Liver (tissue), 9 donors: Measurements from ENCODE around the gene HEBP2. TPM values are rescaled to one million over a fixed set of nuclear protein-coding genes. Genes with fewer than 3 reads are reported as not detected.

Experiments used
- DNase-seq: peaks from one replicate; pipeline ENCODE4 v3.0.0-alpha.2; 2017; ENCODE audit warnings: low spot score
- H3K27ac ChIP-seq, 2 donors: one replicate each; pipeline ENCODE4 v1.7.0; 2013; ENCODE audit warnings: inconsistent platforms in 2 of 2, low read length in 2 of 2, control low read depth in 1 of 2, low read depth in 1 of 2, mild to moderate bottlenecking in 1 of 2
- H3K27me3 ChIP-seq, 4 donors: one replicate each; pipeline versions ENCODE4 v1.6.1 to v1.7.0; 2013; ENCODE audit warnings: low read length in 3 of 4, inconsistent platforms in 1 of 4, mild to moderate bottlenecking in 1 of 4, moderate library complexity in 1 of 4; ENCODE audit not compliant: control insufficient read depth in 4 of 4, insufficient read depth in 4 of 4
- H3K36me3 ChIP-seq, 4 donors: one replicate each; pipeline versions ENCODE4 v1.6.1 to v1.7.0; 2013; ENCODE audit warnings: low read length in 3 of 4, mild to moderate bottlenecking in 3 of 4, low read depth in 1 of 4, moderate library complexity in 1 of 4; ENCODE audit not compliant: control insufficient read depth in 4 of 4, insufficient read depth in 3 of 4
- H3K4me1 ChIP-seq, 4 donors: one replicate each; pipeline versions ENCODE4 v1.6.1 to v1.7.0; 2013; ENCODE audit warnings: low read length in 3 of 4, mild to moderate bottlenecking in 3 of 4, moderate library complexity in 1 of 4; ENCODE audit not compliant: control insufficient read depth in 4 of 4, insufficient read depth in 4 of 4
- H3K4me3 ChIP-seq, 3 donors: one replicate each; pipeline versions ENCODE4 v1.6.1 to v1.7.0; 2013; ENCODE audit warnings: low read length in 3 of 3, control low read depth in 1 of 3, low read depth in 1 of 3, mild to moderate bottlenecking in 1 of 3
- H3K9ac ChIP-seq, 2 donors: one replicate each; pipeline ENCODE4 v1.7.0; 2013; ENCODE audit warnings: low read length in 2 of 2, mild to moderate bottlenecking in 2 of 2, moderate library complexity in 2 of 2, control low read depth in 1 of 2, low read depth in 1 of 2
- H3K9me3 ChIP-seq, 4 donors: one replicate each; pipeline versions ENCODE4 v1.6.1 to v1.7.0; 2013; ENCODE audit warnings: low read length in 3 of 4; ENCODE audit not compliant: control insufficient read depth in 4 of 4
- ATF3 ChIP-seq: IDR thresholded peaks from 2 replicates; pipeline ENCODE4 v1.6.1; 2016; ENCODE audit warnings: antibody characterized with exemption
- CTCF ChIP-seq: fragments of 150-350 bp; IDR thresholded peaks from 2 replicates; pipeline ENCODE4 v1.5.1; 2017; ENCODE audit warnings: improper control_type of control experiment, low read depth, low read length; ENCODE audit not compliant: missing input control
- EGR1 ChIP-seq, 2 donors: IDR thresholded peaks; 2 replicates each; pipeline ENCODE4 v1.6.1; 2016 to 2018; ENCODE audit warnings: antibody characterized with exemption in 2 of 2, low read depth in 2 of 2
- FOXA2 ChIP-seq: IDR thresholded peaks from 2 replicates; pipeline ENCODE4 v1.6.1; 2016; ENCODE audit warnings: antibody characterized with exemption
- GABPA ChIP-seq, 2 donors: IDR thresholded peaks in 1 of 2; conservative IDR thresholded peaks in 1 of 2; 2 replicates each; pipeline ENCODE4 v1.6.1; 2016; ENCODE audit warnings: antibody characterized with exemption in 2 of 2, mild to moderate bottlenecking in 1 of 2, moderate library complexity in 1 of 2
- HNF4A ChIP-seq, 2 donors: conservative IDR thresholded peaks; 2 replicates each; pipeline ENCODE4 v1.6.1; 2016; ENCODE audit warnings: antibody characterized with exemption in 2 of 2, mild to moderate bottlenecking in 2 of 2
- HNF4G ChIP-seq: IDR thresholded peaks from 2 replicates; pipeline ENCODE4 v1.6.1; 2016; ENCODE audit warnings: antibody characterized with exemption
- JUND ChIP-seq, 2 donors: IDR thresholded peaks; 2 replicates each; pipeline ENCODE4 v1.6.1; 2016; ENCODE audit warnings: antibody characterized with exemption in 2 of 2
- MAX ChIP-seq: IDR thresholded peaks from 2 replicates; pipeline ENCODE4 v1.6.1; 2016; ENCODE audit warnings: antibody characterized with exemption
- NR2F2 ChIP-seq: IDR thresholded peaks from 2 replicates; pipeline ENCODE4 v1.6.1; 2016; ENCODE audit warnings: antibody characterized with exemption
- RAD21 ChIP-seq, 2 donors: IDR thresholded peaks; 2 replicates each; pipeline ENCODE4 v1.6.1; 2016; ENCODE audit warnings: antibody characterized with exemption in 2 of 2, mild to moderate bottlenecking in 2 of 2
- REST ChIP-seq: IDR thresholded peaks from 2 replicates; pipeline ENCODE4 v1.6.1; 2016; ENCODE audit warnings: antibody characterized with exemption, mild to moderate bottlenecking
- RXRA ChIP-seq, 2 donors: IDR thresholded peaks; 2 replicates each; pipeline ENCODE4 v1.6.1; 2017 to 2018; ENCODE audit warnings: antibody characterized with exemption in 2 of 2, mild to moderate bottlenecking in 1 of 2
- SP1 ChIP-seq: IDR thresholded peaks from 2 replicates; pipeline ENCODE4 v1.6.1; 2018; ENCODE audit warnings: antibody characterized with exemption, mild to moderate bottlenecking
- TAF1 ChIP-seq: conservative IDR thresholded peaks from 2 replicates; pipeline ENCODE4 v1.6.1; 2016; ENCODE audit warnings: antibody characterized with exemption, mild to moderate bottlenecking
- YY1 ChIP-seq: IDR thresholded peaks from 2 replicates; pipeline ENCODE4 v1.6.1; 2016; ENCODE audit warnings: antibody characterized with exemption, mild to moderate bottlenecking
- ZBTB33 ChIP-seq: IDR thresholded peaks from 2 replicates; pipeline ENCODE4 v1.6.1; 2016; ENCODE audit warnings: antibody characterized with exemption
- WGBS: extraction: QIAGEN DNeasy Blood & Tissue Kit; methylation state at CpG from one replicate; pipeline ENCODE4 v1.1.7; 2013; 5-methylcytosine and 5-hydroxymethylcytosine counted together
- polyA plus RNA-seq, 2 donors: library from polyadenylated mRNA; stranded (reverse) in 1 of 2; unstranded in 1 of 2; fragments of 200-250 nt in 1 of 2; fragments of >200 nt in 1 of 2; fragmentation: Nextera tagmentation in 1 of 2; extraction: Ambion mirVana in 1 of 2; gene quantifications; one replicate each; pipeline versions ENCODE4 v1.2.1 to v1.2.3, GENCODE V29; 2013 to 2015
- total RNA-seq, 2 donors: library from RNA; depleted of rRNA; stranded (reverse); fragments of >200 nt; gene quantifications; one replicate each; pipeline ENCODE4 v1.2.3, GENCODE V29; 2014
- donor health status: healthy.
- donor health status: healthy.
- donor health status: healthy.
- donor health status: healthy.
- donor health status: healthy.

Gene HEBP2
- total and polyA plus RNA-seq, 4 donors, result 5.6 to 58.0 (median 16.8) TPM

- Histone ChIP-seq H3K27me3 (no peaks in the 10 kb centered on the region), H3K9me3 (no peaks in the 10 kb centered on the region), H3K27ac (peak overlapping the region in 1 of 2 donors; percentile 46), H3K4me1 (peaks cover 1 to 11% (median 6%) of the 10 kb centered on the region in 4 donors), H3K9ac (no peak overlapping the region), H3K36me3 (no peaks in the 10 kb centered on the region), H3K4me3 (no peak overlapping the region)
- WGBS, result 22% methylated on average over 3 of the region's 3 CpGs
- no peak for DNase-seq
- TF ChIP-seq FOXA2 (no peak), SP1 (peak; percentile 72), GABPA (IDR thresholded peaks at IDR 0.05 in 1 of 2, conservative IDR thresholded peaks at IDR 0.05 in 1 of 2) (no peak), REST (no peak), CTCF (no peak), RXRA (IDR thresholded peaks at IDR 0.05) (peak; percentile 73 to 77), NR2F2 (no peak), EGR1 (IDR thresholded peaks at IDR 0.05; ENCODE audit: low read depth in 2 of 2) (peak in 1 of 2 donors; percentile 9), ZBTB33 (no peak), YY1 (peak; percentile 15), HNF4A (conservative IDR thresholded peaks at IDR 0.05) (peak; percentile 58 to 69), MAX (no peak), JUND (IDR thresholded peaks at IDR 0.05) (peak in 1 of 2 donors; percentile 50), RAD21 (IDR thresholded peaks at IDR 0.05) (peak in 1 of 2 donors; percentile 18), TAF1 (no peak), ATF3 (no peak)
These were observed 32.6 kb upstream of the HEBP2 start for GRCh38 chr6:138371452-138371711.

GRCh38 chr6:138371720-138372119, 32.3 kb upstream of the HEBP2 start:
- no peak for DNase-seq
- Histone ChIP-seq H3K9me3 (no peaks in the 10 kb centered on the region), H3K27ac (peak overlapping the region; percentile 8 to 46), H3K9ac (no peak overlapping the region), H3K4me1 (peaks cover 1 to 11% (median 6%) of the 10 kb centered on the region in 4 donors), H3K4me3 (no peak overlapping the region), H3K36me3 (no peaks in the 10 kb centered on the region), H3K27me3 (no peaks in the 10 kb centered on the region)
- TF ChIP-seq YY1 (peak; percentile 16), HNF4A (conservative IDR thresholded peaks at IDR 0.05) (peak in 1 of 2 donors; percentile 29), RXRA (IDR thresholded peaks at IDR 0.05) (peak in 1 of 2 donors; percentile 46), NR2F2 (no peak), HNF4G (no peak), SP1 (peak; percentile 47)
- WGBS, result 13% methylated on average over 3 of the region's 3 CpGs
